Testis (tissue), 2 donors: ENCODE measurements around the gene CXCL10.

Experiments
- POLR2A ChIP-seq: fragments of 450-650 bp; IDR thresholded peaks from one replicate; pipeline ENCODE4 v1.6.1; 2017; ENCODE audit warnings: antibody characterized with exemption, mild to moderate bottlenecking, moderate library complexity
- TF ChIP-seq, protein P1 (sequence below), 3 experiments: fragments of 450-650 bp in 2 of 3; fragments of 200-600 bp in 1 of 3; sonication (generic) in 1 of 3; IDR thresholded peaks; one replicate each; pipeline ENCODE4 v1.5.1; 2016 to 2019; ENCODE audit warnings: antibody characterized with exemption in 3 of 3, mild to moderate bottlenecking in 2 of 3, moderate library complexity in 1 of 3

DNA sequence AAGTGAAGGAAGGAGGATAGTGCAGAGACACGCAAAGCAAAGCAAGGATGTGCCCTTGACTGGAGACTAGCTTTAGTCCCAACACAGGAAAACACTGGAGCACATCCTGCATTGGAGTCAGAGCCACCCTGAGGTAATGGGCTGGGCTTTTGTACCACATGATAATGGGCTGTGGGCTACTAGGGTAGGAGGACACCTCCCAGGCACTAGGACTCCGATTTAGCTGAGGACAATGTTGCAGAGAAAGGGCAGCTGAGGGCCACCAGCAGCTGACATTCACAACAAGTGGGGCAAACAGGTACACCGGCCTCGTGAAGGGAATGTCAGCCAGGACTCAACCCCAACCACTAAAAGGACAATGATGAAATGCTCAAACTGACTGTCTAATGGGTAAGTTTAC lies 42.7 kb downstream of the CXCL10 start:
- TF ChIP-seq, protein P1, sequence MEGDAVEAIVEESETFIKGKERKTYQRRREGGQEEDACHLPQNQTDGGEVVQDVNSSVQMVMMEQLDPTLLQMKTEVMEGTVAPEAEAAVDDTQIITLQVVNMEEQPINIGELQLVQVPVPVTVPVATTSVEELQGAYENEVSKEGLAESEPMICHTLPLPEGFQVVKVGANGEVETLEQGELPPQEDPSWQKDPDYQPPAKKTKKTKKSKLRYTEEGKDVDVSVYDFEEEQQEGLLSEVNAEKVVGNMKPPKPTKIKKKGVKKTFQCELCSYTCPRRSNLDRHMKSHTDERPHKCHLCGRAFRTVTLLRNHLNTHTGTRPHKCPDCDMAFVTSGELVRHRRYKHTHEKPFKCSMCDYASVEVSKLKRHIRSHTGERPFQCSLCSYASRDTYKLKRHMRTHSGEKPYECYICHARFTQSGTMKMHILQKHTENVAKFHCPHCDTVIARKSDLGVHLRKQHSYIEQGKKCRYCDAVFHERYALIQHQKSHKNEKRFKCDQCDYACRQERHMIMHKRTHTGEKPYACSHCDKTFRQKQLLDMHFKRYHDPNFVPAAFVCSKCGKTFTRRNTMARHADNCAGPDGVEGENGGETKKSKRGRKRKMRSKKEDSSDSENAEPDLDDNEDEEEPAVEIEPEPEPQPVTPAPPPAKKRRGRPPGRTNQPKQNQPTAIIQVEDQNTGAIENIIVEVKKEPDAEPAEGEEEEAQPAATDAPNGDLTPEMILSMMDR (IDR thresholded peaks at IDR 0.05): no peak
- no peak for TF ChIP-seq POLR2A
